Measurements from ENCODE around the gene TTC21B.

The TTC21B gene

GRCh38 chr2:165957030-165957675, 3.6 kb upstream of the TTC21B start:
- DNase-seq = no peak
- TF ChIP-seq CTCF (IDR thresholded peaks at IDR 0.05; ENCODE audit: low read depth, low read length) = no peak
- Histone ChIP-seq H3K27ac (no peak overlapping the region), H3K27me3 (ENCODE audit: insufficient read depth, low read depth, severe bottlenecking) (no peaks in the 10 kb centered on the region), H3K36me3 (no peaks in the 10 kb centered on the region), H3K9me3 (ENCODE audit: severe bottlenecking) (peaks cover 2% of the 10 kb centered on the region), H3K4me3 (ENCODE audit: low read depth, low read length) (no peak overlapping the region)

DNA sequence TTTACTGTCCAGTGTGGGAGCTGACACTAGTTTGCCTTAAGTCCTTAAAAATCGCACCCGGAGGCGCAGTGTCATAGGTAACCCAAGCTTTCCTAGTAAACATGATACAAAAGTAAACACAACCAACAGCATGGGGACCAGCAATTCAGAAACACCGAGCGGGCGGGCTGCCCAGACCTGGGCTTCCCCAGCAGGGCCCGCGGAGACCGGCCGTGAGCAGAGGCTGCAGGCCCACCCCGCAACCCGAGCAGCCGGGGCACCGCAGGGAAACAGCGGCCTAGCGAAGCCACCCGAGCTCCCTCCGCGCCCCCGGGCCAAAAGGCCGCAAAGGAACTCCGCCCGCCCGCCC, 296 bp downstream of the TTC21B start:
- Histone ChIP-seq H3K27ac (peak overlapping the region; percentile 87), H3K27me3 (ENCODE audit: insufficient read depth, low read depth, severe bottlenecking) (no peaks in the 10 kb centered on the region), H3K9me3 (ENCODE audit: severe bottlenecking) (peaks cover 2% of the 10 kb centered on the region), H3K4me3 (ENCODE audit: low read depth, low read length) (peak overlapping the region; percentile 93), H3K36me3 (peaks cover 11% of the 10 kb centered on the region)
- TF ChIP-seq CTCF (IDR thresholded peaks at IDR 0.05; ENCODE audit: low read depth, low read length) = no peak
- DNase-seq = no peak

DNA sequence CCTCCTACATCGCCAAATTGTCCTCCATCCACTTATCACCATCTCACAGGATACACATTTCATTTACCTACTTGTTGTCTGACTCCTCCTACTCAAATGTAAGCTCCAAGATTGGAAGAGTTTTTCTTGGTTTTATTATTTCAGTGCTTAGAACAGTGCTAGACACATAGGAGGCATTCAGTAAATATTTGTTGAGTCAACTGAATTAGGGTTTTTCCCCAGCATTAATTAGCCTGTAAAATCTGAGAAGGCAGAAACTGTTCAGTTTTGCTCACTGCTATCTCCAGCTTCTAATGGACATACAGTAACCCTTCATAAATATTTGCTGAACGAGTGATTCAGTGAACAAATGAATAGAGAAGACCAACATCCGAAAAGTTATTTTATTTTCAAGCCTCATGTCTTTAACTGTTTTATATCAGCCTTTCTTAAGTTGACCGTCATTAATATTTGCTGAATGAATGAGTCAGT, 800 bp downstream of the TTC21B start:
- Histone ChIP-seq H3K36me3 (peaks cover 16% of the 10 kb centered on the region), H3K4me3 (ENCODE audit: low read depth, low read length) (peak overlapping the region; percentile 93), H3K9me3 (ENCODE audit: severe bottlenecking) (peaks cover 2% of the 10 kb centered on the region), H3K27me3 (ENCODE audit: insufficient read depth, low read depth, severe bottlenecking) (no peaks in the 10 kb centered on the region), H3K27ac (peak overlapping the region; percentile 87)
- DNase-seq = no peak
- TF ChIP-seq CTCF (IDR thresholded peaks at IDR 0.05; ENCODE audit: low read depth, low read length) = no peak

GRCh38 chr2:165952085-165952484, 1.5 kb downstream of the TTC21B start:
- no peak for DNase-seq
- Histone ChIP-seq H3K36me3 (peaks cover 19% of the 10 kb centered on the region), H3K4me3 (ENCODE audit: low read depth, low read length) (no peak overlapping the region), H3K9me3 (ENCODE audit: severe bottlenecking) (peaks cover 2% of the 10 kb centered on the region), H3K27me3 (ENCODE audit: insufficient read depth, low read depth, severe bottlenecking) (no peaks in the 10 kb centered on the region), H3K27ac (no peak overlapping the region)
- TF ChIP-seq CTCF (IDR thresholded peaks at IDR 0.05; ENCODE audit: low read depth, low read length) = no peak

DNA sequence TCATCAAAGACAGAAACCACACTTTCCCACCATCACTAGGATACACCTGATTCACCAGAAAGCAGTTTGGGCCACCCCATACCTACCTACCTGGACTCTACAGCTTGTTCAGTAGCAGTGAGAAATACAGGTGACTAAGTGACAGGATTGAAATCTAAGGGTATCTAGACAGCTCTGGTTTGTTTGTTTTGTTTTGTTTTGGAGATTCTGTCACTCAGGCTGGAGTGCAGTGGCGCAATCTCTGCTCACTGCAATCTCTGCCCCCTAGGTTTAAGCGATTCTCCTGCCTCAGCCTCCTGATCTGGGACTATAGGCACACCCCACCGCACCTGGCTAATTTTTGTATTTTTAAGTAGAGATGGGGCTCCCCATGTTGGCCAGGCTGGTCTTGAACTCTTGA, 3.1 kb downstream of the TTC21B start:
- H3K4me3 ChIP-seq (ENCODE audit: low read depth, low read length) = no peak overlapping the region
- TF ChIP-seq CTCF (IDR thresholded peaks at IDR 0.05; ENCODE audit: low read depth, low read length) = no peak

DNA sequence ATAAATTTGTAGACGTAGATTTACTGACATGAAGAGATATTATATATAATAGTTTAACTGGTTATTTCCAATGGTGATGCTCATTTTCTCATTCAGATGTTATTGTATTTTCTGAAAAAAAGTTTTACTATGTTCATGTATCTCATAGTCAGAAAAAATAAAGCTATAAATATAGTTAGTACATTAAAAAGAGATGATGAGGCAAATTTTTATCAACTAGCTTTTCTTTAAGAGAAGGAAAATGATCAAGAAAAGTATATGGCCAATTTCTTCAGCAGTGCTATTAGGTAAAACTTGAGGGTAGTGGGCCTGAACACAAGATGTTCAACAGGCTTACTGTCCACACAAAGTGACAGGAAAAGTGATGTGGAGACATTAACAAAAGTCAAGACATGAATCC, 11.7 kb downstream of the TTC21B start:
- Histone ChIP-seq H3K4me3 (ENCODE audit: low read depth, low read length) (no peak overlapping the region), H3K27me3 (ENCODE audit: insufficient read depth, low read depth, severe bottlenecking) (no peaks in the 10 kb centered on the region), H3K27ac (no peak overlapping the region), H3K36me3 (peaks cover 65% of the 10 kb centered on the region), H3K9me3 (ENCODE audit: severe bottlenecking) (no peaks in the 10 kb centered on the region)
- no peak for DNase-seq
- no peak for TF ChIP-seq CTCF (IDR thresholded peaks at IDR 0.05; ENCODE audit: low read depth, low read length)

More for the DNA sequence above, 3.1 kb downstream of the TTC21B start:
- no peaks in the 10 kb centered on the region for H3K27me3 ChIP-seq (ENCODE audit: insufficient read depth, low read depth, severe bottlenecking)
- no peak for DNase-seq
- H3K36me3 ChIP-seq = peaks cover 22% of the 10 kb centered on the region
- no peak overlapping the region for H3K27ac ChIP-seq
- H3K9me3 ChIP-seq (ENCODE audit: severe bottlenecking) = no peaks in the 10 kb centered on the region
